NCI-H510A treated with DMSO at 0.1 percent for 48 hours (cell line): ENCODE data around the gene INS.

ENCODE experiments used
- DNase-seq: peaks from one replicate; lab custom pipeline; 2025; lab: John Stamatoyannopoulos, UW

The INS gene

GRCh38 chr11:2143799-2144543, 17.0 kb downstream of the INS start:
- DNase-seq = no peak

DNA sequence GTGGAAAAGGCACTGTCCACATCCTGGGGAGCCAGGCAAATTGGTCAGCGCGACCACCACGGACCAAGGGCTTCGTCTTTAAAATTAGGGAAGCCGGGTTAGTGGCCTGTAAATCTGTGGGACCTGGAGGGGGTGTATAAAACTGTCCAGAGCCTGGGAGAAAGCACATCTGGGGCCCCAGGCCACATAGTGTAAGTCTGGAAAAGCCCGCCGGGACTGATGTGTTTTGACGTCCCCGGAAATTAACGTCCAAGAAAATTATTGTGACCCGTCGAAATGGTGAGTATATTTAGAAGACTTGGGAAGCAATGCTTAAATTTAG, 17.6 kb downstream of the INS start:
- DNase-seq = no peak

- no peak for DNase-seq
Observed at GRCh38 chr11:2142762-2143202, 18.2 kb downstream of the INS start.

GRCh38 chr11:2142300-2142759, 18.7 kb downstream of the INS start:
- DNase-seq = no peak

DNA sequence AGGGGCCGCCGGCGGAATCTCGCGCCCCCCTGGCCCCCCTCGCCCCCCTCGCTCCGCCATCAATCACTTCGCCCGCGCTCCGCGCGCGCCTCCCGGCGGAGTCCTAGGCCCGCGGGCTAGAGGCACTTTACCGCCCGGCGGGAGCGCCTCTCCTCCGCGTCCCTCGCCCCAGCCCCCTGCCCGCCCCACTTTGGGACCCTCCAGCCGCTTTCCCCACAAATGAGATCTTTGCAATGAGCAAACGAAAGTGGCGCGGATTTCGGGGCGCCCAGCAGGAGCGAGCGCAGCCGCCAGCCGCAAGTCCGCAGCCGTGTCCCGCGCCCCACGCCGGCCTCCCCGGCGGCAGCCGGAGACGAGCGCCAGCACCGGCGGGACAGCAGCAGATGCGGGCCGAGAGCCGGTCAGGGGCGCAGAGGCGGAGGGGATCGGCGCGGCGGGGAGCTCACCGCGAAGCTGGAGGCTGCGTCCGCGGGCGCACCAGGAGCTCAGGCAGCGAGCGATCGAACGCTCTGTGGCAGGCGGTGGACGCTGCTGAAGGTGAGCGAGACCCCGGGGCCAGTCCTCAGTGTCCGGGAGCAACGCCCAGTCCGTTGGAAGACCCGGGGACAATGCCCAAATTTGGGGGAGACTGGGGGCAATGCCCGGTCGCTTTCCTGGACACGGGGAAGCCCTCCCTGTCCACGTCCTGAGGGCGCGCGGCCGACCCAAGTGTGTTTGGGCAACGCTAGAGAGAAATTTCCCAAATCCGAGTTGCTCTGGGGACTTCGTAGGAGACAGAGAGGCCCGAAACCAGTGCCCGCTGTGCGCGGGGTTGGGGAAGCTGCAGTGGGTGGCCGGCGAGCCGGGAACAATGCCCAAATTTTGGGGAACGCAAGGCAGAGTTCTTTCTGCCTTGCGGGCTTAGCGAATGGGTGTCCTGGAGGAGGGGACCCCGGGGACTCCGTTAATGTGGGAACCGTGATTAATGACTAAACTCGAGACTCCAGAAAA, 20.3 kb downstream of the INS start:
- no peak for DNase-seq

DNA sequence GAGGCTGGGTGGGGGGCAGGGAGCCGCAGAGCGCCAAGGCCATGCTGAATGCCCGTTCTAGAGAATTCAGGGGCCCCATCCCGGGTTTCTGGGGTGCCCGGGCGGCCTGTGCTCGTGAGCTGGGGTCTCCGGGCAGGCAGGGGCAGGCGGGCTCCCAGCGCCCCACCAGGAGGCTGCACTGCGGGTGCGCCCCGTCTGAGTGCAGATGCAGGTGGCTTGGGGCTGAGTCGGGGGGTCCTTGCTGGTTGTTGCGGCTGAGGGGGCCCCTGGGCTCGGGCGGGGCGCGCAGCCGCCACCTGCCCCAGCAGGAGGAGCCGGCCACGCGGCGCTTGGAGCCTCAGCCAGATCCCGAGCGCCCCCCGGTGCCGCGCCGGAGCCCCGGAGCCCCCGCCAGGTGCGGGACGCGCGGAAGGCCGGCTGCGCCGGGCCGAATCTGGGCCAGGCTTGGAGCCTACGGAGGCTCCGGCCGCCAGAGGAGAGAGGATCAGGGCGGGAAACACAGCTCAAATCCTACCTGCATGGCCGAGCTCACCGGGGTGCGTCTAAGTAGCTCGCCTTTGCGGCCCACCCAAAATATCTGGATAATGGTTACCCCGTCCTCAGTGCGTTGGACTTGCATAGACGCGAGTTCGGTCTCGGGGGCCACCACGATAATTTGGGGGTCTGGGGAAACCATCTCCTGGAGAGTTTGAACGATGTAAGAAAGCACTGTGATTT, 21.2 kb downstream of the INS start:
- DNase-seq = no peak

- no peak for DNase-seq
Observed at GRCh38 chr11:2139123-2139521, 21.9 kb downstream of the INS start, which contains the start of gene IGF2. IGF2 (minus strand) TSS chr11:2139389; CDS start chr11:2135523, 3,866 bp downstream.

GRCh38 chr11:2138431-2139122, 22.4 kb downstream of the INS start:
- DNase-seq = no peak

- DNase-seq = no peak
Observed at GRCh38 chr11:2138068-2138430, 23.0 kb downstream of the INS start.

- no peak for DNase-seq
Observed at GRCh38 chr11:2137202-2138067, 23.6 kb downstream of the INS start.

- DNase-seq = no peak
Observed at GRCh38 chr11:2136952-2137201, 24.1 kb downstream of the INS start.

GRCh38 chr11:2136209-2136951, 24.6 kb downstream of the INS start:
- no peak for DNase-seq

DNA sequence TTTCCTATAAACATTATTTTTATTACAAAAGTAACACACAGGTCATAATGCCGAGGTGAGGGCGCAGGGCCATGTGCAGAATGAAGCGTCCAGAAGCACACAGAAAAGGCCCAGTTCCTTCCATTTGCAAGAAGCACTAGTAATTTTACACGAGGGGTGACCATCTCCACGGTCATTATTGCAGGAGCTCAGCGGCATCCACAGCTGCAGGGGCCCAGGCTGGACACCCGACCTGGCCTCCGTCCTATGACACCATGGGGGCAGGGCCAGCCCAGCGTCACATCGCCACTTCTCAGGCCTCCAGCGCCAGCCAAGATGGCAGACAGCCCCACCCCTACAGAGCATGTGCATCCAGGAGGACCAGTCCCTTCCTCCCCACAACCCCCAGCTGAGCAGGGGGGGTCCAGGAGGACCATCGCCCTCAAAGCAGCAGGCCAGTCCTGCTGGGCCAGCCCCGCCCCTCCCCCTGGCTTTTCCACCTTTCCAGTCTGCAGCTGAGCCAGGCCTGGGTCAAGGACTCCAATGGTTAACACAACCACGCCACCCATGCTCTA, 25.3 kb downstream of the INS start:
- DNase-seq = no peak

GRCh38 chr11:2135018-2135569, 25.9 kb downstream of the INS start:
- DNase-seq = no peak

GRCh38 chr11:2134022-2135010, 26.7 kb downstream of the INS start:
- no peak for DNase-seq

DNA sequence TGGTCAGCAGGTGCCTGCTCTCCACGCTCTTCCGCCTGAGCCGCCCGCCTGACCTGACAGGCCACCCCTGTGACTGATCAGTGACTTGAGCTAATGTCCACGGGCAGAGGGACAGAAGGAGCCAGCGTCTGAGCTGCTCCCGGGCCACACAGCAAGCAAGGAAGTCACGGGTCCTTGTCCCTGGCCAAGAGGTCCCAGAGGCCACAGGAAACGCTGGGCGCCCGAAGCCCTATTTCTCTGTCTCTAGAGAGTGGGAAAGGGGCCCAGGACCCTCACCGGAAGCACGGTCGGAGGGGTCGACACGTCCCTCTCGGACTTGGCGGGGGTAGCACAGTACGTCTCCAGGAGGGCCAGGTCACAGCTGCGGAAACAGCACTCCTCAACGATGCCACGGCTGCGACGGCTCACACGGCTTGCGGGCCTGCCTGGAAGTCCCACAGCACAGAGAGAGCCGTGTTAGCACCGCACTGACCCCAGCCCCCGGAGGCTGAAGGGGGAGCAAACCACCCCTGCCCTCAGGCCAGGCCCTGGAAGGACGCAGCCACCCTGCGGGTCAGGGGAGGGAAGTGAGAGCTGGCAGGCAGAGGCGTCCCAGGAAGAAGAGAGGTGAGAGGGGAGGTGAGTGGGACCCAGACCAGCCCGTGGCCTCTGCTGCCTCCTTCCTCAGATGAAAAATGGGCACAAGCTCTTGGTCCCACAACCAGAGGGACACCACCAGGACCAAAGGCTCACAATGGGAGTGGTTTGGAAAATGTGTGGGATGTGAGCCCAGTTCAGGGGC, 27.6 kb downstream of the INS start:
- DNase-seq = no peak

DNA sequence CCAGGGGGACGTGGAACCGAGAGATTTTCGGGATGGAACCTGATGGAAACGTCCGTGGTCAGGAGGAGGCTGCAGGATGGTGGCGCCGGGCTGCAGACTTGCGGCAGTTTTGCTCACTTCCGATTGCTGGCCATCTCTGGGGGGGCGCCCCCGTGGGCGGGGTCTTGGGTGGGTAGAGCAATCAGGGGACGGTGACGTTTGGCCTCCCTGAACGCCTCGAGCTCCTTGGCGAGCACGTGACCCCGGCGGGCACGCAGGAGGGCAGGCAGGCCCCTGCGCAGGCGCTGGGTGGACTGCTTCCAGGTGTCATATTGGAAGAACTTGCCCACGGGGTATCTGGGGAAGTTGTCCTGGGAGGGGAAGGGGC, 28.2 kb downstream of the INS start:
- DNase-seq = no peak

GRCh38 chr11:2132246-2132645, 28.8 kb downstream of the INS start:
- no peak for DNase-seq
